H1 (cell line): ENCODE data around the gene SLC24A3. TPM values are rescaled to one million over a fixed set of nuclear protein-coding genes. Genes with fewer than 3 reads are reported as not detected.

Source experiments
- CTCF ChIA-PET: fragments of 300-600 bp; sonication (Branson Sonifier 250); formaldehyde crosslinking; loops from one replicate; lab custom pipeline; 2021; ENCODE audit not compliant: partially characterized antibody; lab: Charles Lee
- POLR2A ChIA-PET: fragments of 300-600 bp; sonication (Branson Sonifier 250); formaldehyde crosslinking; loops from one replicate; lab custom pipeline; 2021; ENCODE audit warnings: inconsistent platforms; ENCODE audit not compliant: partially characterized antibody; lab: Charles Lee
- DNase-seq, 2 experiments: peaks; one replicate each; pipeline versions ENCODE4 v3.0.0 to v3.0.0-alpha.2; 2010 to 2022; ENCODE audit warnings: low spot score in 2 of 2, low read depth in 1 of 2, mixed read lengths in 1 of 2
- FAIRE-seq: peaks from 2 replicates; lab custom pipeline; 2011; peaks lifted over from hg19 to GRCh38; lab: Jason Lieb, UNC
- H2AFZ ChIP-seq: 2 replicates; pipeline ENCODE4 v1.8.1; 2012; ENCODE audit warnings: low read length, inconsistent platforms
- H2AK5ac ChIP-seq: 2 replicates; pipeline ENCODE4 v1.6.1; 2013; ENCODE audit warnings: low read depth, low read length
- H2BK120ac ChIP-seq: replicated peaks from 2 replicates; pipeline ENCODE3; 2013; ENCODE audit warnings: low read depth, low read length, inconsistent platforms
- H2BK12ac ChIP-seq: 2 replicates; pipeline ENCODE4 v1.6.1; 2013; ENCODE audit warnings: low read depth, low read length
- H2BK15ac ChIP-seq: 2 replicates; pipeline ENCODE4 v1.6.1; 2013; ENCODE audit warnings: low read length
- H2BK20ac ChIP-seq: 2 replicates; pipeline ENCODE4 v1.6.1; 2013; ENCODE audit warnings: low read length
- H2BK5ac ChIP-seq: 2 replicates; pipeline ENCODE4 v1.6.1; 2013; ENCODE audit warnings: low read depth, low read length
- H3K14ac ChIP-seq: 2 replicates; pipeline ENCODE4 v1.6.1; 2013; ENCODE audit warnings: inconsistent platforms; ENCODE audit not compliant: insufficient read length
- H3K18ac ChIP-seq: 2 replicates; pipeline ENCODE4 v1.6.1; 2013; ENCODE audit warnings: low read length; ENCODE audit errors: extremely low read depth
- H3K23ac ChIP-seq: 2 replicates; pipeline ENCODE4 v1.6.1; 2013; ENCODE audit warnings: inconsistent platforms; ENCODE audit not compliant: insufficient read length
- H3K23me2 ChIP-seq: 2 replicates; pipeline ENCODE4 v1.6.1; 2013; ENCODE audit warnings: low read depth, low read length
- H3K27ac ChIP-seq: 2 replicates; pipeline ENCODE4 v1.6.1; 2011; ENCODE audit warnings: low read depth, low read length, inconsistent platforms
- H3K27me3 ChIP-seq, 4 experiments: replicated peaks in 1 of 4; 1 replicate in 1 of 4; 2 replicates in 3 of 4; pipeline versions ENCODE4 v1.6.1 to v1.8.1; 2011 to 2013; ENCODE audit warnings: low read length in 3 of 4, mild to moderate bottlenecking in 3 of 4, inconsistent platforms in 2 of 4, mixed read lengths in 2 of 4, moderate library complexity in 1 of 4; ENCODE audit not compliant: control insufficient read depth in 3 of 4, insufficient read depth in 3 of 4; ENCODE audit errors: extremely low read depth in 1 of 4
- H3K36me3 ChIP-seq, 4 experiments: 2 replicates each; pipeline versions ENCODE4 v1.6.1 to v1.8.1; 2011 to 2013; ENCODE audit warnings: mild to moderate bottlenecking in 4 of 4, low read length in 3 of 4, moderate library complexity in 2 of 4, control low read depth in 1 of 4, inconsistent platforms in 1 of 4; ENCODE audit not compliant: insufficient read depth in 4 of 4, control insufficient read depth in 2 of 4
- H3K4ac ChIP-seq: replicated peaks from 2 replicates; pipeline ENCODE3; 2013; ENCODE audit warnings: low read length, low read depth, mixed read lengths, inconsistent platforms; ENCODE audit not compliant: insufficient read length
- H3K4me1 ChIP-seq, 4 experiments: replicated peaks in 1 of 4; 1 replicate in 1 of 4; 2 replicates in 3 of 4; pipeline versions ENCODE4 v1.6.1 to v1.8.1; 2011 to 2013; ENCODE audit warnings: low read length in 3 of 4, inconsistent platforms in 2 of 4, mixed read lengths in 1 of 4; ENCODE audit not compliant: insufficient read depth in 4 of 4, control insufficient read depth in 3 of 4
- H3K4me2 ChIP-seq, 2 experiments: 2 replicates each; pipeline versions ENCODE4 v1.6.1 to v1.8.1; 2011 to 2013; ENCODE audit warnings: low read depth in 2 of 2, low read length in 2 of 2, control low read depth in 1 of 2, inconsistent platforms in 1 of 2, mild to moderate bottlenecking in 1 of 2; ENCODE audit not compliant: insufficient read depth in 1 of 2
- H3K4me3 ChIP-seq, 4 experiments: fragments of 200-600, 300-600 bp in 1 of 4; sonication (generic), shearing (Covaris generic), sonication (Bioruptor Twin) in 1 of 4; 2 replicates each; pipeline versions ENCODE4 v1.5.1 to v1.8.1; 2011 to 2016; ENCODE audit warnings: low read length in 4 of 4, low read depth in 3 of 4, control low read depth in 2 of 4, inconsistent platforms in 2 of 4, mild to moderate bottlenecking in 2 of 4, mixed read lengths in 1 of 4, moderate library complexity in 1 of 4; ENCODE audit not compliant: insufficient read depth in 2 of 4; ENCODE audit errors: extremely low read depth in 1 of 4
- H3K56ac ChIP-seq: replicated peaks from 2 replicates; pipeline ENCODE3; 2013; ENCODE audit warnings: low read depth, mild to moderate bottlenecking, mixed read lengths, low read length, inconsistent platforms; ENCODE audit not compliant: insufficient read length
- H3K79me1 ChIP-seq: 2 replicates; pipeline ENCODE4 v1.6.1; 2013; ENCODE audit warnings: low read depth, low read length, control low read depth
- H3K79me2 ChIP-seq, 2 experiments: 2 replicates each; pipeline versions ENCODE4 v1.6.1 to v1.8.1; 2012 to 2013; ENCODE audit warnings: low read length in 2 of 2, mild to moderate bottlenecking in 2 of 2, inconsistent platforms in 1 of 2; ENCODE audit not compliant: insufficient read depth in 2 of 2, control insufficient read depth in 1 of 2
- H3K9ac ChIP-seq, 4 experiments: replicated peaks in 1 of 4; 1 replicate in 1 of 4; 2 replicates in 3 of 4; pipeline versions ENCODE4 v1.6.1 to v1.8.1; 2011 to 2013; ENCODE audit warnings: low read depth in 3 of 4, low read length in 3 of 4, control low read depth in 2 of 4, mild to moderate bottlenecking in 2 of 4, moderate library complexity in 2 of 4, inconsistent platforms in 1 of 4; ENCODE audit errors: extremely low read depth in 1 of 4
- H3K9me3 ChIP-seq, 2 experiments: 2 replicates each; pipeline versions ENCODE4 v1.6.1 to v1.8.1; 2012 to 2013; ENCODE audit warnings: mild to moderate bottlenecking in 2 of 2, moderate library complexity in 2 of 2, control low read depth in 1 of 2, inconsistent platforms in 1 of 2, low read depth in 1 of 2, low read length in 1 of 2, mixed read lengths in 1 of 2; ENCODE audit not compliant: insufficient read depth in 2 of 2
- H4K20me1 ChIP-seq, 2 experiments: replicated peaks in 1 of 2; 2 replicates each; pipeline versions ENCODE3 to v1.8.1; 2011 to 2013; ENCODE audit warnings: inconsistent platforms in 2 of 2, low read length in 2 of 2, mild to moderate bottlenecking in 1 of 2; ENCODE audit not compliant: insufficient read depth in 2 of 2, control insufficient read depth in 1 of 2
- H4K5ac ChIP-seq: 2 replicates; pipeline ENCODE4 v1.6.1; 2013; ENCODE audit warnings: low read length, low read depth, mixed read lengths, inconsistent platforms; ENCODE audit not compliant: insufficient read length
- H4K8ac ChIP-seq: 2 replicates; pipeline ENCODE4 v1.8.0; 2013; ENCODE audit warnings: mild to moderate bottlenecking, moderate library complexity, low read length, inconsistent platforms; ENCODE audit not compliant: insufficient read depth; ENCODE audit errors: extremely low read depth
- H4K91ac ChIP-seq: replicated peaks from 2 replicates; pipeline ENCODE3; 2013; ENCODE audit warnings: low read length, mixed read lengths, inconsistent platforms; ENCODE audit not compliant: insufficient read length
- EGR1 ChIP-seq: IDR thresholded peaks from 2 replicates; pipeline ENCODE4 v1.6.1; 2011; ENCODE audit warnings: low read depth, low read length, borderline replicate concordance
- EP300 ChIP-seq, 2 experiments: IDR thresholded peaks; 1 replicate in 1 of 2; 2 replicates in 1 of 2; pipeline ENCODE4 v1.6.1; 2011 to 2012; ENCODE audit warnings: low read depth in 2 of 2, low read length in 2 of 2, mild to moderate bottlenecking in 2 of 2, borderline replicate concordance in 1 of 2, inconsistent platforms in 1 of 2, moderate library complexity in 1 of 2
- WGBS, 2 experiments: shearing (Covaris generic) in 1 of 2; methylation state at CpG; one replicate each; pipeline versions ENCODE4 v1.1.6 to v1.1.7; 2013 to 2015; ENCODE audit warnings: low lambda C conversion rate in 2 of 2, mixed read lengths in 2 of 2, inconsistent platforms in 1 of 2, low coverage in 1 of 2, missing lambda C conversion rate in 1 of 2; ENCODE audit not compliant: insufficient replicate concordance in 2 of 2, insufficient coverage in 1 of 2, insufficient read length in 1 of 2; ENCODE audit errors: extremely low coverage in 1 of 2, missing lambda C conversion rate in 1 of 2; 5-methylcytosine and 5-hydroxymethylcytosine counted together
- polyA plus RNA-seq, 7 experiments: library from polyadenylated mRNA; depleted of rRNA in 3 of 7; stranded (reverse) in 5 of 7; unstranded in 2 of 7; fragments of >200 nt in 5 of 7; fragments of 200-250 nt in 2 of 7; gene quantifications; 1 replicate in 5 of 7; 2 replicates in 1 of 7; 4 replicates in 1 of 7; pipeline versions ENCODE4 v1.2.1 to v1.2.3, GENCODE V29; 2011 to 2013; ENCODE audit warnings: missing spikeins in 2 of 7, mixed read lengths in 2 of 7
- total RNA-seq: library from RNA; stranded (reverse); fragmentation: NEBNext Ultra II Directional; extraction: Animal tissue kit (Norgen Biotek cat#: 25700); gene quantifications from 2 replicates; pipeline ENCODE4 v1.2.1, GENCODE V29; 2021

The SLC24A3 gene
- total and polyA plus RNA-seq, 2 of the 8 experiments (the other 6 are each of a cell fraction or from before 2014, with no cell fraction given): 4.5 to 6.3 TPM

- Histone ChIP-seq H3K9ac (no peak overlapping the region), H3K27me3 (no peaks in the 10 kb centered on the region), H2BK5ac (no peak overlapping the region), H3K36me3 (no peaks in the 10 kb centered on the region), H3K4me3 (no peak overlapping the region), H4K91ac (no peak overlapping the region), H3K23ac (no peak overlapping the region), H2AK5ac (no peak overlapping the region), H3K9me3 (no peaks in the 10 kb centered on the region), H2BK20ac (no peak overlapping the region), H2BK12ac (no peak overlapping the region), H3K4ac (no peak overlapping the region), H4K5ac (no peak overlapping the region), H3K23me2 (no peaks in the 10 kb centered on the region), H3K4me2 (no peak overlapping the region), H3K79me1 (no peaks in the 10 kb centered on the region), H3K18ac (no peak overlapping the region), H2BK15ac (no peak overlapping the region), H4K20me1 (no peaks in the 10 kb centered on the region), H3K56ac (no peak overlapping the region), H3K14ac (no peak overlapping the region), H3K4me1 (no peaks in the 10 kb centered on the region), H2AFZ (no peak overlapping the region), H3K27ac (no peak overlapping the region), H3K79me2 (no peaks in the 10 kb centered on the region), H4K8ac (no peak overlapping the region), H2BK120ac (no peak overlapping the region)
- no peak for DNase-seq
- 91% methylated on average over 4 of the region's 4 CpGs; no CpG with 5 or more reads in 1 of the 2 experiments for WGBS, 2 experiments
- TF ChIP-seq EGR1 (no peak), EP300 (IDR thresholded peaks at IDR 0.05; ENCODE audit: borderline replicate concordance in 1 of 2, low read depth in 2 of 2, low read length in 2 of 2) (no peak)
- ChIA-PET POLR2A (interaction anchor here (1.2 kb wide), 1 partner anchor 10 kb away, joined by 3 read pairs; no protein-coding TSS in a partner anchor), CTCF (no interaction called here)
- no peak for FAIRE-seq
Measured at GRCh38 chr20:19729672-19730071, 517.2 kb downstream of the SLC24A3 start.
